NCI-H2196 (cell line): ENCODE measurements around the gene ZYG11A.

Source experiments
- DNase-seq: peaks from one replicate; lab custom pipeline; 2025; ENCODE audit not compliant: unreplicated experiment; lab: John Stamatoyannopoulos, UW

The ZYG11A gene

GRCh38 chr1:52876843-52877242 is 34.3 kb downstream of the ZYG11A start:
- no peak for DNase-seq

- DNase-seq, result no peak
Measured at GRCh38 chr1:52877554-52877953, 35.0 kb downstream of the ZYG11A start.

- peak; percentile 10 for DNase-seq
Measured at GRCh38 chr1:52880206-52880605, 37.6 kb downstream of the ZYG11A start.

GRCh38 chr1:52887483-52887882 is 44.9 kb downstream of the ZYG11A start:
- DNase-seq, result no peak

GRCh38 chr1:52892424-52893215 is 50.1 kb downstream of the ZYG11A start:
- DNase-seq, result no peak

GRCh38 chr1:52899445-52899894 is 56.9 kb downstream of the ZYG11A start:
- no peak for DNase-seq

GRCh38 chr1:52900402-52900801 is 57.8 kb downstream of the ZYG11A start:
- DNase-seq, result no peak

- no peak for DNase-seq
Measured at GRCh38 chr1:52901384-52901783, 58.8 kb downstream of the ZYG11A start.

- no peak for DNase-seq
Measured at GRCh38 chr1:52904208-52904926, 61.8 kb downstream of the ZYG11A start.

- peak; percentile 21 for DNase-seq
Measured at GRCh38 chr1:52904927-52905698, 62.6 kb downstream of the ZYG11A start.

GRCh38 chr1:52906135-52906603 is 63.6 kb downstream of the ZYG11A start:
- no peak for DNase-seq

- no peak for DNase-seq
Measured at GRCh38 chr1:52907068-52907811, 64.7 kb downstream of the ZYG11A start.

- DNase-seq, result no peak
Measured at GRCh38 chr1:52907812-52908153, 65.2 kb downstream of the ZYG11A start.

- DNase-seq, result no peak
Measured at GRCh38 chr1:52911541-52911940, 69.0 kb downstream of the ZYG11A start.

GRCh38 chr1:52913014-52913413 is 70.5 kb downstream of the ZYG11A start:
- no peak for DNase-seq

- DNase-seq, result no peak
Measured at GRCh38 chr1:52913537-52913936, 71.0 kb downstream of the ZYG11A start.

GRCh38 chr1:52914463-52914862 is 71.9 kb downstream of the ZYG11A start:
- DNase-seq, result no peak

GRCh38 chr1:52915211-52915854 is 72.8 kb downstream of the ZYG11A start:
- no peak for DNase-seq

GRCh38 chr1:52915855-52916220 is 73.3 kb downstream of the ZYG11A start:
- DNase-seq, result no peak

- DNase-seq, result no peak
Measured at GRCh38 chr1:52916241-52916975, 73.8 kb downstream of the ZYG11A start.
